Glutamatergic neuron (in vitro differentiated cells): ENCODE results near the gene OSBPL1A. TPM values are rescaled to one million over a fixed set of nuclear protein-coding genes. Genes with fewer than 3 reads are reported as not detected.

Experiments
- DNase-seq: peaks from one replicate; pipeline ENCODE4 v3.0.0; 2022
- H3K27ac Mint-ChIP-seq: one replicate; pipeline ENCODE4 v1.8.0; 2020; ENCODE audit warnings: mild to moderate bottlenecking, mixed read lengths, inconsistent platforms; ENCODE audit not compliant: unreplicated experiment
- H3K27me3 Mint-ChIP-seq: one replicate; pipeline ENCODE4 v1.8.0; 2020; ENCODE audit warnings: mild to moderate bottlenecking, moderate library complexity, mixed read lengths, inconsistent platforms; ENCODE audit not compliant: unreplicated experiment
- H3K36me3 Mint-ChIP-seq: one replicate; pipeline ENCODE4 v1.8.0; 2020; ENCODE audit warnings: mild to moderate bottlenecking, mixed read lengths, inconsistent platforms; ENCODE audit not compliant: unreplicated experiment
- H3K4me1 Mint-ChIP-seq: one replicate; pipeline ENCODE4 v1.8.0; 2020; ENCODE audit warnings: mild to moderate bottlenecking, low read depth, mixed read lengths, inconsistent platforms; ENCODE audit not compliant: unreplicated experiment
- H3K4me3 Mint-ChIP-seq: one replicate; pipeline ENCODE4 v1.8.0; 2020; ENCODE audit warnings: mild to moderate bottlenecking, mixed read lengths, inconsistent platforms; ENCODE audit not compliant: unreplicated experiment
- H3K9me3 Mint-ChIP-seq: one replicate; pipeline ENCODE4 v1.8.0; 2020; ENCODE audit warnings: mild to moderate bottlenecking, moderate library complexity, mixed read lengths, inconsistent platforms; ENCODE audit not compliant: unreplicated experiment
- CTCF ChIP-seq: fragments of 200-600 bp; sonication (generic); IDR thresholded peaks from one replicate; pipeline ENCODE4 v1.5.0; 2021; ENCODE audit not compliant: partially characterized antibody, unreplicated experiment
- total RNA-seq: library from RNA; stranded (reverse); fragmentation: NEBNext Ultra II Directional; extraction: Animal tissue kit (Norgen Biotek cat#: 25700); gene quantifications from one replicate; pipeline ENCODE4 v1.2.1, GENCODE V29; 2021; ENCODE audit not compliant: unreplicated experiment

Gene OSBPL1A
- total RNA-seq, 1 donor from 2014 or later = 27.5 TPM

- TF ChIP-seq CTCF = no peak
- no peaks in the 10 kb centered on the region for H3K27me3 Mint-ChIP-seq
- H3K4me1 Mint-ChIP-seq = peaks cover 12% of the 10 kb centered on the region
- DNase-seq = no peak
- H3K9me3 Mint-ChIP-seq = no peaks in the 10 kb centered on the region
- no peak overlapping the region for H3K27ac Mint-ChIP-seq
- H3K4me3 Mint-ChIP-seq = no peak overlapping the region
- H3K36me3 Mint-ChIP-seq = no peaks in the 10 kb centered on the region
Observed at GRCh38 chr18:24209558-24209957, 188.1 kb downstream of the OSBPL1A start.

- Mint-ChIP-seq H3K36me3 (no peaks in the 10 kb centered on the region), H3K27ac (no peak overlapping the region), H3K4me3 (no peak overlapping the region), H3K27me3 (no peaks in the 10 kb centered on the region), H3K4me1 (peaks cover 7% of the 10 kb centered on the region), H3K9me3 (no peaks in the 10 kb centered on the region)
- no peak for DNase-seq
- TF ChIP-seq CTCF = no peak
Observed at GRCh38 chr18:24208270-24209035, 189.2 kb downstream of the OSBPL1A start.

- Mint-ChIP-seq H3K27ac (no peak overlapping the region), H3K27me3 (no peaks in the 10 kb centered on the region), H3K36me3 (no peaks in the 10 kb centered on the region), H3K4me3 (no peak overlapping the region), H3K4me1 (peaks cover 14% of the 10 kb centered on the region), H3K9me3 (no peaks in the 10 kb centered on the region)
- TF ChIP-seq CTCF = no peak
- DNase-seq = no peak
Observed at GRCh38 chr18:24204904-24205303, 192.7 kb downstream of the OSBPL1A start.

DNA sequence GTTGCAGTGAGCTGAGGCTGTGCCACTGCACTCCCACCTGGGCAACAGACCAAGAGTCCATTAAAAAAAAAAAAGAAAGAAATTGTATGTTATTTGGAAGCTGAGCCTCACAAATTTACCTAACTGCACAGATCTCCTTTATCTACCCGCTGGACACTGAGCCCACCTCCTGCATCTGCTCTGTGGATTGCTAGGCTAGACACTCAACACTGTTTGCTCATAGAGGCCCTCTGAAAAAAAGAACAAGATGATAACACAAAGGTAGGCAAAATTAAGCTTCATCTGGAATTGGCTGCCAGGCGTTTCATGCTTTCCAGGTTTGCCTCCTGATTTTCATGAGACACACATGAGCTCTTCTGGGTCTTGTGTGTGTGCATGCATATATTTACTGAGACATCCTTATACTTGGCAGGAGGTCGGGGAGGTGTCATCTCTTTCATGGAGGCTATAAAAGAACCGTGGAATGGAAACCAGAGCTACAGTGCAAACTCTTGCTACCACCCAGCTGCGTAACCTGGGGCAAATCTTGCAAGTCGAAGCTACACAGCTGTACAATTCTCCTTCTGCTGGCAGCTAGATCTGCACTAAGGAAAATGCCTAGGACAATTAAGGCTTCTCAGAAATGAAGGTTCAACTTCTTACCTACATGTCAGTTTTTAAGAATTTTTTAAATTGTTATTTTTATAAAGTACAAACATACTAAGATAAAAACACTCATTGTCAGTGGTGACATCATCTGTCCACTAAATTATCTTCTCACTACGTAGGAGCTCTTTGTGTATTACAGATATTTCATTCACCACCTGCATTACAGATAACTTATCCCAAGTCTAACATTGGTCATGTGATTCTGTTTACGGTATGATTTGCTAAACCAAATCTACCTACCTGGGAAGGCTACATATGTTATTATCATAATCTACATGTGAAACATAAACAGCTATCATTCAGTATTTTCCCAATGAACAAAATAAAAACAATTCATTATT lies 195.6 kb downstream of the OSBPL1A start:
- Mint-ChIP-seq H3K36me3 (no peaks in the 10 kb centered on the region), H3K4me3 (no peak overlapping the region), H3K27me3 (no peaks in the 10 kb centered on the region), H3K9me3 (no peaks in the 10 kb centered on the region), H3K4me1 (peaks cover 14% of the 10 kb centered on the region), H3K27ac (no peak overlapping the region)
- TF ChIP-seq CTCF = no peak
- DNase-seq = no peak
